NCI-H2081 treated with DMSO at 0.1 percent for 48 hours (cell line): ENCODE measurements around the gene PIAS1.
"Not testable (repeated sequence)": the region's sequence is repeated elsewhere in the genome, so short reads cannot be mapped to it uniquely, and the experiment has no call there.

Source experiments
- DNase-seq: peaks from one replicate; lab custom pipeline; 2025; lab: John Stamatoyannopoulos, UW

PIAS1 gene

GRCh38 chr15:68204361-68204760, 150.2 kb downstream of the PIAS1 start:
- no peak for DNase-seq

GRCh38 chr15:68204776-68205557, 150.9 kb downstream of the PIAS1 start, which contains the start of gene CALML4:
Gene CALML4, minus strand, starts transcription at chr15:68205332. Its CDS starts 85 bp downstream, at chr15:68205247.
- no peak for DNase-seq

- no peak for DNase-seq
Observed at GRCh38 chr15:68205558-68205944, 151.4 kb downstream of the PIAS1 start.

- DNase-seq = no peak
Observed at GRCh38 chr15:68205954-68206539, 151.9 kb downstream of the PIAS1 start.

GRCh38 chr15:68206711-68207151, 152.6 kb downstream of the PIAS1 start:
- no peak for DNase-seq

GRCh38 chr15:68207176-68207935, 153.2 kb downstream of the PIAS1 start:
- DNase-seq = no peak

GRCh38 chr15:68208136-68208535, 154.0 kb downstream of the PIAS1 start:
- DNase-seq = no peak

GRCh38 chr15:68208636-68209240, 154.6 kb downstream of the PIAS1 start:
- DNase-seq = no peak

GRCh38 chr15:68209272-68209671, 155.2 kb downstream of the PIAS1 start:
- DNase-seq = no peak

- DNase-seq = no peak
Observed at GRCh38 chr15:68209735-68210408, 155.8 kb downstream of the PIAS1 start.

GRCh38 chr15:68210409-68210756, 156.3 kb downstream of the PIAS1 start:
- no peak for DNase-seq

GRCh38 chr15:68210821-68211655, 156.9 kb downstream of the PIAS1 start:
- DNase-seq = no peak

- DNase-seq = no peak
Observed at GRCh38 chr15:68211656-68212320, 157.7 kb downstream of the PIAS1 start.

GRCh38 chr15:68213491-68213845, 159.4 kb downstream of the PIAS1 start:
- not testable (repeated sequence) for DNase-seq

- no peak for DNase-seq
Observed at GRCh38 chr15:68213991-68214837, 160.1 kb downstream of the PIAS1 start.

GRCh38 chr15:68214838-68215254, 160.7 kb downstream of the PIAS1 start:
- no peak for DNase-seq

GRCh38 chr15:68217341-68217740, 163.2 kb downstream of the PIAS1 start:
- DNase-seq = no peak

GRCh38 chr15:68218331-68218730, 164.2 kb downstream of the PIAS1 start:
- no peak for DNase-seq
